Parathyroid adenoma (tissue), 2 donors: Measurements from ENCODE around the gene CPT2.
A peak's percentile ranks its signal among the peaks of the same experiment; 100 is the strongest.

ENCODE experiments used
- H2AFZ ChIP-seq: fragments of 300-600 bp; sonication (generic); one replicate; pipeline ENCODE4 v1.7.0; 2017; ENCODE audit warnings: antibody characterized with exemption, mild to moderate bottlenecking
- H3K27ac ChIP-seq: fragments of 300-600 bp; sonication (generic); one replicate; pipeline ENCODE4 v1.7.0; 2017
- H3K27me3 ChIP-seq: fragments of 300-600 bp; sonication (generic); one replicate; pipeline ENCODE4 v1.7.0; 2017; ENCODE audit warnings: low read length; ENCODE audit not compliant: control insufficient read depth, insufficient read depth
- H3K36me3 ChIP-seq: fragments of 300-600 bp; sonication (generic); one replicate; pipeline ENCODE4 v1.7.0; 2017; ENCODE audit warnings: low read length; ENCODE audit not compliant: control insufficient read depth, insufficient read depth
- H3K4me1 ChIP-seq: fragments of 300-600 bp; sonication (generic); one replicate; pipeline ENCODE4 v1.7.0; 2017; ENCODE audit warnings: control low read depth
- H3K4me2 ChIP-seq: fragments of 300-600 bp; sonication (generic); one replicate; pipeline ENCODE4 v1.7.0; 2017; ENCODE audit warnings: low read length
- H3K4me3 ChIP-seq: fragments of 300-600 bp; sonication (generic); one replicate; pipeline ENCODE4 v1.7.0; 2017; ENCODE audit warnings: low read depth, low read length
- H3K79me2 ChIP-seq: fragments of 300-600 bp; sonication (generic); one replicate; pipeline ENCODE4 v1.7.0; 2017; ENCODE audit warnings: control low read depth
- H3K9ac ChIP-seq: fragments of 300-600 bp; sonication (generic); one replicate; pipeline ENCODE4 v1.7.0; 2017; ENCODE audit warnings: mild to moderate bottlenecking
- H3K9me3 ChIP-seq: fragments of 300-600 bp; sonication (generic); one replicate; pipeline ENCODE4 v1.7.0; 2017; ENCODE audit warnings: low read length; ENCODE audit not compliant: control insufficient read depth
- TF ChIP-seq, protein P1 (sequence below): fragments of 300-600 bp; sonication (generic); IDR thresholded peaks from one replicate; pipeline ENCODE4 v1.7.0; 2017; ENCODE audit warnings: antibody characterized with exemption, mild to moderate bottlenecking
- donor health status: primary hyperparathyroidism.

CPT2 gene

DNA sequence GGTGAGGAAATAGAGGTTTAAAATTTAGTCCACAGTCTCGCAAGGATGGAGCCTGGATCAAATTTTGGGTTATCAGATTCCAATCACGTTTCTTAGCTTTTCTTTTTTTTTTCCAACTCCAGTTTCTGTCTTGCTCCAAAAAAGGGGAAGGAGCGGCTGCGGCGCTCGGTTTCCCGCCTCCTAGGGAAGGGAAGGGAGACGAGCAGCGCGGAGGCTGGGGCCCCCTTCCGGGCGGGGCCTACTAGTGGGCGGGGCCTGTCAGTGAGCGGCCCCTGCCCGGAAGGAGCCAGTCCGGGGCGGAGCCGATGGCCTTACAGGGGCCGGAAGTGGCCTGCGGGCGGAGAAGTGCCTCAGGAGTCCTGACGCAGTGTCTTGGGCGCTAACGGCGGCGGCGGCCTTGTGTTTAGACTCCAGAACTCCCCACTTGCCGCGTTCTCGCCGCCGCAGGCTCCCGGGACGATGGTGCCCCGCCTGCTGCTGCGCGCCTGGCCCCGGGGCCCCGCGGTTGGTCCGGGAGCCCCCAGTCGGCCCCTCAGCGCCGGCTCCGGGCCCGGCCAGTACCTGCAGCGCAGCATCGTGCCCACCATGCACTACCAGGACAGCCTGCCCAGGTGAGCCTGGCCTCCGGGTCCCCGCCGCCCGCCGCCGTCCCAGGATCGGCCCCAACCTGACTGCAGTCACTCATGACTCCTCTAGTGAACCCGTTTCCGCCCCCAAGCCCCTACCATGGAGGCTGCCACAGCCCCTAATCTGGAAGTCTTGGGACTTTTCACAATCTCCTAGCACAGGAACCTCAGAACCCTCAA is at the start of gene CPT2:
Gene CPT2 (plus strand): TSS at position 340 of the 806 bp plus-strand sequence. CDS start 120 bp downstream, at position 460.
- TF ChIP-seq, protein P1, sequence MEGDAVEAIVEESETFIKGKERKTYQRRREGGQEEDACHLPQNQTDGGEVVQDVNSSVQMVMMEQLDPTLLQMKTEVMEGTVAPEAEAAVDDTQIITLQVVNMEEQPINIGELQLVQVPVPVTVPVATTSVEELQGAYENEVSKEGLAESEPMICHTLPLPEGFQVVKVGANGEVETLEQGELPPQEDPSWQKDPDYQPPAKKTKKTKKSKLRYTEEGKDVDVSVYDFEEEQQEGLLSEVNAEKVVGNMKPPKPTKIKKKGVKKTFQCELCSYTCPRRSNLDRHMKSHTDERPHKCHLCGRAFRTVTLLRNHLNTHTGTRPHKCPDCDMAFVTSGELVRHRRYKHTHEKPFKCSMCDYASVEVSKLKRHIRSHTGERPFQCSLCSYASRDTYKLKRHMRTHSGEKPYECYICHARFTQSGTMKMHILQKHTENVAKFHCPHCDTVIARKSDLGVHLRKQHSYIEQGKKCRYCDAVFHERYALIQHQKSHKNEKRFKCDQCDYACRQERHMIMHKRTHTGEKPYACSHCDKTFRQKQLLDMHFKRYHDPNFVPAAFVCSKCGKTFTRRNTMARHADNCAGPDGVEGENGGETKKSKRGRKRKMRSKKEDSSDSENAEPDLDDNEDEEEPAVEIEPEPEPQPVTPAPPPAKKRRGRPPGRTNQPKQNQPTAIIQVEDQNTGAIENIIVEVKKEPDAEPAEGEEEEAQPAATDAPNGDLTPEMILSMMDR, result peak; percentile 18

DNA sequence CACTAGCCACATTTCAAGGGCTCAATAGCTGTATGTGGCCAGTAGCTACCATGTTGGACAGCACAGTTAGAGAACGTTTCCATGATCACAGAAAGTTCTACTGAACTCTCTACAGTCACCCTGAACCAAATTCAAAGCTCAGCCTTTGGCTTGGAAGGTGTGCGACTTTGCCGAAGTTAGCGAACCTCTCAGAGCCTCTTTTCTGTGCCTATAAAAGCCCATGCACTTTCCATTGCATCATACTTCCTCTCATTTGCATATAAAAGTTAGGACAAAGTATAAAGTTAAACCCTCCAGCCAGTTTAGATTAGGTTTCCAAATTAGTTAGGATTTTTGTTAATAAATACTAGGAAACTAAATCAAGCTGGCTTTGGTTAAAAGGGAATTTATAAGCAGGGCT is 49.5 kb upstream of the CPT2 start:
- Histone ChIP-seq H3K27ac (no peak overlapping the region), H3K4me1 (no peaks in the 10 kb centered on the region), H3K79me2 (no peaks in the 10 kb centered on the region), H3K9ac (no peak overlapping the region), H3K27me3 (no peaks in the 10 kb centered on the region), H3K36me3 (no peaks in the 10 kb centered on the region), H3K4me2 (no peak overlapping the region), H2AFZ (no peak overlapping the region), H3K4me3 (no peak overlapping the region), H3K9me3 (no peaks in the 10 kb centered on the region)
- TF ChIP-seq, protein P1, result no peak

More for the DNA sequence above, at the start of gene CPT2:
- H3K36me3 ChIP-seq, result no peaks in the 10 kb centered on the region
- no peaks in the 10 kb centered on the region for H3K79me2 ChIP-seq
- H2AFZ ChIP-seq, result peak within 1 kb of the TSS; percentile 86
- peak within 1 kb of the TSS; percentile 92 for H3K27ac ChIP-seq
- peak within 1 kb of the TSS; percentile 93 for H3K4me2 ChIP-seq
- no peaks in the 10 kb centered on the region for H3K9me3 ChIP-seq
- H3K4me3 ChIP-seq, result peak within 1 kb of the TSS; percentile 97
- peaks cover 11% of the 10 kb centered on the region for H3K4me1 ChIP-seq
- no peaks in the 10 kb centered on the region for H3K27me3 ChIP-seq
- H3K9ac ChIP-seq, result peak within 1 kb of the TSS; percentile 99

DNA sequence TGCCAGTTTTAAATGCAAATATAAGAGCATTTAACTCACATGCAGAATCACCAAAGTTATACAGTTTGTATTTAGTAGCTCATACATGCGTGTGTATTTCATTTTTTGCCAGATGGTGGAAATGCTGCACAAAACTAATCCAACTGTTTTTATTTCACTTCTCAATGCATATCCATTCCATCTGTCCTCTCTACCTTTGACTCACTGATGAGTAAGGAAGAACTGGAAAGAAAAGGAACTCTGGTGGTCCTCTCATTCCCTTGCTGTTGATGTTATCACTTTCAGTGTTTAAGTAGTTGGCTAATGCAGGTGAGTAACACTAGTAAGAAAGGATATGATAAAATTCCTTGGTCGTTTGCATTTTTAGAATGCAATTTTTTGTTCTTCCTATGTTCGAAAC is 48.5 kb upstream of the CPT2 start:
- H3K9ac ChIP-seq, result no peak overlapping the region

DNA sequence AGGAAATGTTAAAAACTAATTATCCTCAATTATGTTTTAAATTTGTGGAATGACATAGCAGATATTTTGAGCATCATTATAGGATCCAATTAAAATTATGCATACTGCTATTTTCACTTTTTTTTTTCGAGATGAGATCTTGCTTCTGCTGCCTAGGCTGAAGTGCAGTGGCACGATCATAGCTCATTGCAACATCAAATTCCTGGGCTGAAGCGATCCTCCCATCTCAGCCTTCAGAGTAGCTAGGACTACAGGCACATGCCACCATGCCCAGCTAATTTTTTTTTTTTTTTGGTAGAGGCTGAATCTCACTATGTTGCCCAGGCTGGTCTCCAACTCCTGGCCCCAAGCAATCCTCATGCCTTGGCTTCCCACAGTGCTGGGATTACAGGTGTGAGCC is 42.9 kb upstream of the CPT2 start:
- Histone ChIP-seq H3K27ac (no peak overlapping the region), H3K4me1 (no peaks in the 10 kb centered on the region), H3K79me2 (no peaks in the 10 kb centered on the region), H3K27me3 (no peaks in the 10 kb centered on the region), H3K4me2 (no peak overlapping the region), H3K4me3 (no peak overlapping the region), H2AFZ (no peak overlapping the region), H3K9ac (no peak overlapping the region), H3K36me3 (no peaks in the 10 kb centered on the region), H3K9me3 (no peaks in the 10 kb centered on the region)
- TF ChIP-seq, protein P1, result no peak

More for the DNA sequence above, 48.5 kb upstream of the CPT2 start:
- Histone ChIP-seq H2AFZ (no peak overlapping the region), H3K27ac (no peak overlapping the region), H3K4me1 (no peaks in the 10 kb centered on the region), H3K36me3 (no peaks in the 10 kb centered on the region), H3K79me2 (no peaks in the 10 kb centered on the region), H3K4me3 (no peak overlapping the region), H3K4me2 (no peak overlapping the region), H3K9me3 (no peaks in the 10 kb centered on the region), H3K27me3 (no peaks in the 10 kb centered on the region)
- TF ChIP-seq, protein P1, result no peak
